GM19240 (cell line): Measurements from ENCODE around the gene MAPK8.
A peak's percentile ranks its signal among the peaks of the same experiment; 100 is the strongest.
"Not testable (repeated sequence)": the region's sequence is repeated elsewhere in the genome, so short reads cannot be mapped to it uniquely, and the experiment has no call there.

Source experiments
- DNase-seq: peaks from one replicate; pipeline ENCODE4 v3.0.0; 2011; ENCODE audit warnings: low spot score; ENCODE audit not compliant: insufficient read length

Gene MAPK8

GRCh38 chr10:48333856-48334255 is 27.4 kb downstream of the MAPK8 start:
- DNase-seq, result no peak

- no peak for DNase-seq
Observed at GRCh38 chr10:48335788-48336187, 29.3 kb downstream of the MAPK8 start.

GRCh38 chr10:48336978-48337599 is 30.6 kb downstream of the MAPK8 start:
- DNase-seq, result no peak

- DNase-seq, result no peak
Observed at GRCh38 chr10:48340734-48341133, 34.3 kb downstream of the MAPK8 start.

GRCh38 chr10:48343106-48343505 is 36.6 kb downstream of the MAPK8 start:
- DNase-seq, result no peak

- no peak for DNase-seq
Observed at GRCh38 chr10:48343921-48344598, 37.6 kb downstream of the MAPK8 start.

- not testable (repeated sequence) for DNase-seq
Observed at GRCh38 chr10:48346248-48346647, 39.8 kb downstream of the MAPK8 start.

GRCh38 chr10:48347539-48347938 is 41.1 kb downstream of the MAPK8 start:
- not testable (repeated sequence) for DNase-seq

GRCh38 chr10:48347943-48348342 is 41.5 kb downstream of the MAPK8 start:
- not testable (repeated sequence) for DNase-seq

- no peak for DNase-seq
Observed at GRCh38 chr10:48353246-48353645, 46.8 kb downstream of the MAPK8 start.

GRCh38 chr10:48357631-48358030 is 51.2 kb downstream of the MAPK8 start:
- no peak for DNase-seq

GRCh38 chr10:48358162-48358561 is 51.7 kb downstream of the MAPK8 start:
- DNase-seq, result no peak

- DNase-seq, result no peak
Observed at GRCh38 chr10:48358838-48359237, 52.4 kb downstream of the MAPK8 start.

- no peak for DNase-seq
Observed at GRCh38 chr10:48361176-48361575, 54.7 kb downstream of the MAPK8 start.

- DNase-seq, result peak; percentile 7
Observed at GRCh38 chr10:48363617-48364355, 57.3 kb downstream of the MAPK8 start.

GRCh38 chr10:48364659-48365405 is 58.4 kb downstream of the MAPK8 start:
- DNase-seq, result no peak

- DNase-seq, result no peak
Observed at GRCh38 chr10:48365668-48366067, 59.2 kb downstream of the MAPK8 start.

- no peak for DNase-seq
Observed at GRCh38 chr10:48366261-48366660, 59.8 kb downstream of the MAPK8 start.

GRCh38 chr10:48369501-48369900 is 63.0 kb downstream of the MAPK8 start:
- DNase-seq, result no peak

- DNase-seq, result no peak
Observed at GRCh38 chr10:48377751-48378530, 71.5 kb downstream of the MAPK8 start.

- DNase-seq, result no peak
Observed at GRCh38 chr10:48378675-48379074, 72.2 kb downstream of the MAPK8 start.
